Fibroblast of villous mesenchyme (primary cell): ENCODE measurements around the gene PCED1A. TPM values are rescaled to one million over a fixed set of nuclear protein-coding genes. Genes with fewer than 3 reads are reported as not detected.
A peak's percentile ranks its signal among the peaks of the same experiment; 100 is the strongest.

Experiments
- DNase-seq: peaks from one replicate; pipeline ENCODE4 v3.0.0-alpha.2; 2010; ENCODE audit warnings: low read depth
- H3K4me3 ChIP-seq: 2 replicates; pipeline ENCODE4 v1.5.1; 2011; ENCODE audit warnings: low read depth, mild to moderate bottlenecking, low read length
- CTCF ChIP-seq: IDR thresholded peaks from 2 replicates; pipeline ENCODE4 v1.5.1; 2012; ENCODE audit warnings: low read depth, mild to moderate bottlenecking, low read length; ENCODE audit not compliant: insufficient read depth
- total RNA-seq: library from RNA; depleted of rRNA; stranded (reverse); fragments of >200 nt; gene quantifications from 2 replicates; pipeline ENCODE4 v1.2.3, GENCODE V29; 2012

Gene PCED1A
- total RNA-seq, 1 donor, result 32.8 TPM

GRCh38 chr20:2829376-2829775 is 11.1 kb downstream of the PCED1A start:
- no peak for TF ChIP-seq CTCF
- no peak overlapping the region for H3K4me3 ChIP-seq
- no peak for DNase-seq

DNA sequence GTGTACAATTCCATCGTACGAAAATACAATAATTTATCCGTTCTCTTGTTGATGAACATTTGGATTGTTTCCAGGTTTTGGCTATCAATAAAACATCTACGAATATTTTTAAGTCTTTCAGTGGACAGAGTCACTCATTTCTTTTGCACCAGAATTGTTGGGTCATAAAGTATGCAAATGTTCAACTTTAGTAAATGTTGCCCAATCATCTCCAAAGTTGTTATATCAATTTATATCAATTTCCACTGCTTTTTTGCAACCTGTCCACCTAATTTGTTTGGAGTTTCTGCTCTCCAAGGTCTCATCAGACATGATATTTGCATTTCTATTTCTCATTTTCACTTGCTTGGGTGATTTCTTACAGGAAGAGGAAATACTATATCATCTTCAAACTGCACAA is 13.8 kb downstream of the PCED1A start:
- TF ChIP-seq CTCF, result no peak
- DNase-seq, result no peak
- no peak overlapping the region for H3K4me3 ChIP-seq

DNA sequence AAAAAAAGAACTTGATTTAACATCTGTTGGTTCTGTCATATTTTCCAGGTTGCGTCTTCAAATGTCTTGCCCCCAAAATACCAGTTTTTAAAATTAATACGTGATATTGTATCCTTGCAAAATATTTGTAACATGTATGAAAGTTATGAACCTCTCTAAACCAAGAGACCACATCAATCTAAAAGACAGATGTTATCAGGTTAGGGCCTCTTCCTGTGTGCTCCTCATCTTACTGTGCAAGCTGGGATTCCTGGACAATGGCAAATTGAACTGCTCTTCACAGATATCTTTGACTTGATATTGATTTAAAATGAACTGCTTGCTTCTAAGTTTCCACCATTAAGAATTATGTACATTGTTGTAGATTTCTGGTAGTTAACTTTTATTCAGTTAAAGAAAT is 14.7 kb downstream of the PCED1A start:
- H3K4me3 ChIP-seq, result no peak overlapping the region
- no peak for TF ChIP-seq CTCF
- DNase-seq, result no peak

DNA sequence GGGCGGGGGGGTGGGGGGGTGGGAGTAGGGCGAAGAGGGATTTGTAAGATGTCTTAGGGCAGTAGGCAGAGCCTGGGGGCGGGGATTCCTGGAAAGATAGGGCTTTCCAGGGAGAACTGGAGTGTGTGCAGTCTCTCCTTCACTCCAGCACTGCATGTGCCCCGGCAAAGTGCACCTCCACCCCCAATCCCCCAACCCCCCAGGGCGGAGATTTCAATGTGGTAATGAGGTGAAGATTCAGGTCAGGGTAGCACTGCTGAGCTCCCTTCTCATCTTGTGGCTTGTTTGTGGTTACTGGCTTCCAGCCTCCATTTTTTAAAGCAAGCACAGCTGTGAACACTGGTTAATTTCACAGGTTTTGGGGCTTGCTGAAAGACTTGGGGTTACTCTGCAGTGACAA is 18.4 kb downstream of the PCED1A start:
- H3K4me3 ChIP-seq, result peak overlapping the region; percentile 1
- no peak for TF ChIP-seq CTCF
- peak; percentile 69 for DNase-seq

DNA sequence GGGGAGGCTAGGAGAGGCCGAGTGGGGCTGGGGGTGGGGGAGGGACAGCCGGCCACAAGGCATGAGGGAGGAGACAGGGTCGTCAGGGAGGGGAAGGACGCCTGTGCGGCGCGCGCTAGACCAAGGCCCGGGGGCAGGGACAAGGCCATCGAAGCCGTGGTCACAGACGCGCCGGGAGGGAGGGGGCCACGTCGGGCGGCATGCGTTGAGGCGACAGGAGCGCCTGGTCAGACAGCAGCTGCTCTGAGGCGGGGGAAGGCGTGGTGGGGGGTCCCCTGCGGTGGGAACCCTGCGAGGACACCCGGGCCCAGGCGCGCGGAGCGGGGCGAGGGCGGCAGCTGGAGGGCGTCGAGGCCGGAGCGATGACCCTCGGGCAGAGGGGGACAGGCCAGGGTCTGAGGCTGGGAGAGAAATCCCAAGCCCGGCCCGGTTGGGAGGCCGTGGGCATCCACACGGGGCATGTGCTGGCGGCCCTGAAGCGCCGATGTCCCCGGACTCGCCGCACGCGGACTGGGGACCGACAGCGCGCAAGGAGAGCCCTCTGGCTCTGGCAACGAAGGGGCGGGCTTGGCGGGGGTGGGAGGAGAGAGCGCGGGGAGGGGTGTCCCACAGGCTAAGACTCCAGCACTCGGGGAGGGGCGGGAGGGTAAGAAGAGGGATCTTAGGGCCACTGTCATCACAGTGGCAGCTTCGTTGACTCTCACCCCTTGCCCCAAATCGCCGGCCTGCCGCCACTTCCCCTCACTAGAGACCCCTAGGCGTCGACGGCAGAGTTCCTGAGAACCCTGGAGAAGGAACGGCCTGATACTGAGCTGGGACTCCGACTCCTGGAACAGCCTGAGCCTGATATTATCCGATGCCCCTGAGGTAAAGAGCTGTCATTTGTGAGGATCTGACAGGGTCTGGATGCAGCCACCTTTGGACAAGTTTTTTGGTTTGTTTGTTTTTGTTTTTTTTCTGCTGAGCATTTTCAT is 19.3 kb downstream of the PCED1A start:
- H3K4me3 ChIP-seq, result no peak overlapping the region
- no peak for DNase-seq
- TF ChIP-seq CTCF, result no peak

DNA sequence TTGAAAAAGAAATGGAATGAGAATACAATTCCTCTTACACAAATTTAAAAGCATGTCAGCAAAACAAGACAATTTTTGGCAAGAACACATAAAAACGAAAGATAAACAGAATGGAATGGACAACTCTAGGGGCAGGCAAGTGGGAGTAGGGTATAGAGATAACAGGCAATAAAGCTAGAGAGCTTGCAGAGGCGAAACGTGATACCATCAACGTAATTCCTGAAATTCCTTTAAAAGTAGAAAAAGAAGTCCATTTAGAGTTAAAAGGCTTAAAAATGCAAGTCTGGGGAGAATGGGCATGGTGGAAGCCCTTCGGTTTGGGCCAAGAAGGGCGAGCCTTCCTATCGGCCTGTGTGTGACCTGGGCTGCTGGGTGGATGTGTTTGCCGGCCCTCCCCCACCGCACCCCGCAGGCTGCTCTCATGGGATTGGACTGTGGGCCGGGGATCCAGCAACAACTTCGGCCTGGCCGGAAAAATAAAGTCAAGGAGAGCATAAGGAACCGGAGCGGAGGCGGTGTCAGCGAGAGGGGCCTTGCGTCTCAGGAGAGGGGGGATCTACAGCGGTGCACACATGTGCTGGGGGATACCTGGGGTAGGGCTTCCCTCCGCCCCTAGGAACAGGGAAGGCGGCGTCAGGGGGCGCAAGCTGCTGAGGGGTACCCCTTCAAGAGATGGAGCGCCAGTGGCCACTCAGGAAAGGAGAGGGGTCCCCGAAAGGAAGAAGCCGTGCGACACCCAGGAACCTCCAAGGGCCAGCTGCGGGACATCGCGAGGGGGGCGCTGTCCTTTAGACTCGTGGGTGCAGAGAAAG is 20.2 kb downstream of the PCED1A start:
- TF ChIP-seq CTCF, result no peak
- peak overlapping the region; percentile 10 for H3K4me3 ChIP-seq
- peak; percentile 83 for DNase-seq
